ENCODE results near the gene LYPLA2. TPM values are rescaled to one million over a fixed set of nuclear protein-coding genes. Genes with fewer than 3 reads are reported as not detected.

The LYPLA2 gene
- total RNA-seq, 1 donor from 2014 or later: 44.2 TPM

- Histone ChIP-seq H3K9me3 (no peaks in the 10 kb centered on the region), H3K27ac (no peak overlapping the region), H3K27me3 (ENCODE audit: low read depth) (no peaks in the 10 kb centered on the region), H3K4me1 (peaks cover 6% of the 10 kb centered on the region), H3K4me3 (no peak overlapping the region), H3K36me3 (peaks cover 99% of the 10 kb centered on the region)
- no peak for ATAC-seq
- DNase-seq: no peak
- intact Hi-C loops (cut with DNase I): no loop called here
- TF ChIP-seq, protein P1, sequence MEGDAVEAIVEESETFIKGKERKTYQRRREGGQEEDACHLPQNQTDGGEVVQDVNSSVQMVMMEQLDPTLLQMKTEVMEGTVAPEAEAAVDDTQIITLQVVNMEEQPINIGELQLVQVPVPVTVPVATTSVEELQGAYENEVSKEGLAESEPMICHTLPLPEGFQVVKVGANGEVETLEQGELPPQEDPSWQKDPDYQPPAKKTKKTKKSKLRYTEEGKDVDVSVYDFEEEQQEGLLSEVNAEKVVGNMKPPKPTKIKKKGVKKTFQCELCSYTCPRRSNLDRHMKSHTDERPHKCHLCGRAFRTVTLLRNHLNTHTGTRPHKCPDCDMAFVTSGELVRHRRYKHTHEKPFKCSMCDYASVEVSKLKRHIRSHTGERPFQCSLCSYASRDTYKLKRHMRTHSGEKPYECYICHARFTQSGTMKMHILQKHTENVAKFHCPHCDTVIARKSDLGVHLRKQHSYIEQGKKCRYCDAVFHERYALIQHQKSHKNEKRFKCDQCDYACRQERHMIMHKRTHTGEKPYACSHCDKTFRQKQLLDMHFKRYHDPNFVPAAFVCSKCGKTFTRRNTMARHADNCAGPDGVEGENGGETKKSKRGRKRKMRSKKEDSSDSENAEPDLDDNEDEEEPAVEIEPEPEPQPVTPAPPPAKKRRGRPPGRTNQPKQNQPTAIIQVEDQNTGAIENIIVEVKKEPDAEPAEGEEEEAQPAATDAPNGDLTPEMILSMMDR (IDR thresholded peaks at IDR 0.05): no peak
These were observed 33.1 kb upstream of the LYPLA2 start for GRCh38 chr1:23757812-23758211.

GRCh38 chr1:23759277-23759676 lies 31.7 kb upstream of the LYPLA2 start:
- Histone ChIP-seq H3K36me3 (peaks cover 89% of the 10 kb centered on the region), H3K4me1 (peaks cover 6% of the 10 kb centered on the region), H3K27me3 (ENCODE audit: low read depth) (no peaks in the 10 kb centered on the region), H3K9me3 (no peaks in the 10 kb centered on the region), H3K27ac (no peak overlapping the region), H3K4me3 (no peak overlapping the region)
- intact Hi-C loops (cut with DNase I): no loop called here
- DNase-seq: no peak
- TF ChIP-seq, protein P1 (IDR thresholded peaks at IDR 0.05): no peak
- ATAC-seq: no peak

GRCh38 chr1:23763041-23763577 lies 27.8 kb upstream of the LYPLA2 start:
- DNase-seq: no peak
- Histone ChIP-seq H3K4me3 (no peak overlapping the region), H3K9me3 (no peaks in the 10 kb centered on the region), H3K4me1 (peaks cover 6% of the 10 kb centered on the region), H3K27ac (no peak overlapping the region), H3K36me3 (peaks cover 74% of the 10 kb centered on the region), H3K27me3 (ENCODE audit: low read depth) (no peaks in the 10 kb centered on the region)
- TF ChIP-seq, protein P1 (IDR thresholded peaks at IDR 0.05): no peak
- intact Hi-C loops (cut with DNase I): no loop called here
- ATAC-seq: no peak

DNA sequence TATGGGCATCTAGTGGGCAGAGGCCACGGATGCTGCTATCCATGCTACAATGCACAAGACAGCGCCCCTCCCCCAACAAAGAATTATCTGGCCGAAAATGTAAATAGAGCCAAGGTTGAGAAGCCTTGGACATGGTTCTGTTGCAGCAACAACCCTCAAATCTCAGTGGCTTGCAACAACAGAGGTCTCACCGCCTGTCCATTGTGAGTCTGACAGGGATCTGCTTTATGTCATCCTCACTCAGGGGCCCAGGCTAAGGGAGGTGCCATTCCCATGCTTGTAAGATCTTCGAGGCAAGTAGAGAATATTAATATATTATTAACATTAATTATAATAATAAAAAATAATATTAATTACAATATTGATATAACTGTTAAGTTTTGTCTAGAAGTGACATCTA lies 22.2 kb upstream of the LYPLA2 start:
- Histone ChIP-seq H3K4me1 (peaks cover 4% of the 10 kb centered on the region), H3K27ac (no peak overlapping the region), H3K9me3 (no peaks in the 10 kb centered on the region), H3K36me3 (peaks cover 43% of the 10 kb centered on the region), H3K4me3 (no peak overlapping the region), H3K27me3 (ENCODE audit: low read depth) (no peaks in the 10 kb centered on the region)
- DNase-seq: no peak
- intact Hi-C loops (cut with DNase I): no loop called here
- TF ChIP-seq, protein P1 (IDR thresholded peaks at IDR 0.05): no peak
- ATAC-seq: no peak

DNA sequence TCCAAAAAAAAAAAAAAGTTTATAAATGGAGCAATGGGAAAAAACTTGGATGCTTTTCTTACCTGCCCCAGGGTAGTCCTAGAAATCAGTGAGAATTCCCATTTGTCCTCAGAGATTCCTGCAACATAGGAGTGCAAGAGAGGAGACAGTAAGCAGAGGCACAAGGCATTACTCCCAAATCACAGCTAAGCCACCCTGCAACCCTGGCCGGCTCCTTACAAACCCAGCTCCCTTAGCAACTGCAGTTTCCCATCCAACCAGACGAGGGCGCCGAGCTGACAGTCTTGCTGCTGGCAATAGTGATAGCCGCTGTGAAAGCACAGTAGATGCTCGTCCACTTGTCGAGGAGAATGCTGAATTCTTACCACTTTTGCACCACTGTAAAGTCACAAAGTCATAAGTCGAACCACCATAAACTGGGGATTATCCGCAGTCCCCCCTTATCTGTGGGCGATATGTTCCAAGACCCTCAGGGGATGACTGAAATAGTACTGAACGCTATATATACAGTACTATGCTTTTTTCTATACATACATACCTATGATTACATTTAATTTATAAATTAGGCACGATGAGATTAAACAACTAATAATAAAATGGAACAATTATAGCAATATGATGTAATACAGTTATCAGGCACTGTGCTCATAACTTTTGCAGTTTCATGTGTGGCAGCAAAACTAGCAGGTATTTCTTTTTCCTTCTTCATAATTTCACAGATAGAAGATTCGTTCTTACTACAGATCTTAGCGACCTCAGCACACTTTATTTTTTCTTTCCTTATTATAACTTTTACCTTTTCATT lies 18.7 kb upstream of the LYPLA2 start:
- H3K36me3 ChIP-seq: peaks cover 25% of the 10 kb centered on the region
- no peak overlapping the region for H3K4me3 ChIP-seq
- ATAC-seq (peak; percentile 92 to 95), DNase-seq (peak; percentile 92)
- H3K9me3 ChIP-seq: no peaks in the 10 kb centered on the region
- TF ChIP-seq, protein P1 (IDR thresholded peaks at IDR 0.05): peak; percentile 94
- no peaks in the 10 kb centered on the region for H3K27me3 ChIP-seq (ENCODE audit: low read depth)
- H3K27ac ChIP-seq: no peak overlapping the region
- H3K4me1 ChIP-seq: peaks cover 8% of the 10 kb centered on the region
- intact Hi-C loops (cut with DNase I): no loop called here
